Panc1 (cell line): Measurements from ENCODE around the gene CTDSP2. TPM values are rescaled to one million over a fixed set of nuclear protein-coding genes. Genes with fewer than 3 reads are reported as not detected.

Experiments used
- ATAC-seq: fragments of 200-7000 bp; cut with Tn5 transposase; 2 replicates; pipeline ENCODE4 v1.9.1; 2020; ENCODE audit warnings: mild to moderate bottlenecking, moderate library complexity
- BruUV-seq: library from RNA; stranded (reverse); fragments of 400-500 nt; replicated peaks from 2 replicates; lab custom pipeline; 2021; lab: Mats Ljungman, UMichigan
- CTCF ChIA-PET: fragments of 300-600 bp; sonication (Branson Sonifier 250); formaldehyde crosslinking; loops from one replicate; lab custom pipeline; 2022; ENCODE audit warnings: antibody characterized with exemption; lab: Charles Lee
- POLR2A ChIA-PET: fragments of 300-600 bp; sonication (Branson Sonifier 250); formaldehyde crosslinking; loops from one replicate; lab custom pipeline; 2022; ENCODE audit warnings: antibody characterized with exemption; lab: Charles Lee
- DNase-seq: peaks from one replicate; pipeline ENCODE4 v3.0.0-alpha.2; 2010; ENCODE audit warnings: low read depth, low spot score
- H3K27ac ChIP-seq: 2 replicates; pipeline ENCODE4 v1.5.1; 2011; ENCODE audit warnings: mild to moderate bottlenecking, low read length, inconsistent platforms
- H3K27me3 ChIP-seq: fragments of 200-500 bp; sonication (Bioruptor generic); 2 replicates; pipeline ENCODE4 v1.6.0; 2014; ENCODE audit warnings: low read length, inconsistent platforms; ENCODE audit not compliant: control insufficient read depth, insufficient read depth
- H3K36me3 ChIP-seq: fragments of 200-500 bp; sonication (Bioruptor generic); 2 replicates; pipeline ENCODE4 v1.5.1; 2014; ENCODE audit warnings: inconsistent platforms, mild to moderate bottlenecking, low read length, moderate library complexity; ENCODE audit not compliant: control insufficient read depth, insufficient read depth
- H3K4me1 ChIP-seq: 2 replicates; pipeline ENCODE4 v1.5.1; 2011; ENCODE audit warnings: inconsistent platforms, mild to moderate bottlenecking, low read length, moderate library complexity; ENCODE audit not compliant: control insufficient read depth, insufficient read depth
- H3K4me3 ChIP-seq, 2 experiments: 2 replicates each; pipeline ENCODE4 v1.5.1; 2011 to 2012; ENCODE audit warnings: low read depth in 2 of 2, low read length in 2 of 2, mild to moderate bottlenecking in 2 of 2, inconsistent platforms in 1 of 2, moderate library complexity in 1 of 2
- H3K9me3 ChIP-seq: fragments of 200-500 bp; sonication (Bioruptor generic); 2 replicates; pipeline ENCODE4 v1.5.1; 2014; ENCODE audit warnings: low read depth, mild to moderate bottlenecking, inconsistent platforms, low read length, moderate library complexity; ENCODE audit not compliant: control insufficient read depth, insufficient read depth
- CTCF ChIP-seq: fragments of 450-650 bp; IDR thresholded peaks from 2 replicates; pipeline ENCODE4 v1.5.1; 2017; ENCODE audit warnings: mild to moderate bottlenecking
- POLR2AphosphoS5 ChIP-seq: IDR thresholded peaks from 2 replicates; pipeline ENCODE4 v1.6.1; 2012; ENCODE audit warnings: mild to moderate bottlenecking, low read depth, low read length, moderate library complexity
- REST ChIP-seq, 2 experiments: IDR thresholded peaks; 2 replicates each; pipeline ENCODE4 v1.6.1; 2011 to 2012; ENCODE audit warnings: low read depth in 2 of 2, control low read depth in 1 of 2, low read length in 1 of 2, mild to moderate bottlenecking in 1 of 2, moderate library complexity in 1 of 2; ENCODE audit not compliant: insufficient read depth in 1 of 2
- SIN3A ChIP-seq: IDR thresholded peaks from 2 replicates; pipeline ENCODE4 v1.6.1; 2012; ENCODE audit warnings: low read depth, mild to moderate bottlenecking, low read length, moderate library complexity, borderline replicate concordance; ENCODE audit not compliant: insufficient read depth
- TCF7L2 ChIP-seq: IDR thresholded peaks from 2 replicates; pipeline ENCODE4 v1.6.1; 2011; ENCODE audit warnings: mild to moderate bottlenecking, low read depth, low read length, inconsistent platforms
- in situ Hi-C: cut with HindIII; loops from 2 replicates; pipeline ENCODE4 v1.10.0; 2016; ENCODE audit warnings: low sequenced_read_pairs, low pct_unique_long_range_greater_than_20kb
- intact Hi-C: fragments of 100-400 bp; cut with micrococcal nuclease; formaldehyde crosslinking; loops from one replicate; pipeline ENCODE4 v1.10.0; 2022; ENCODE audit not compliant: unreplicated experiment
- total RNA-seq: library from RNA; stranded (reverse); gene quantifications from one replicate; pipeline ENCODE4 v1.2.1, GENCODE V29; 2021; ENCODE audit not compliant: unreplicated experiment

The CTDSP2 gene
- total RNA-seq, 1 experiment from 2014 or later = 120 TPM

- CTCF ChIA-PET = interaction anchor here (0.6 to 1.0 kb wide), 5 partner anchors 10 to 61 kb away, joined by 3 to 6 read pairs (median 3); partner anchors contain the start of gene CYP27B1
- Histone ChIP-seq H3K9me3 (no peaks in the 10 kb centered on the region), H3K36me3 (no peaks in the 10 kb centered on the region; the same call in none of the 2 replicates), H3K4me1 (peaks cover 4% of the 10 kb centered on the region), H3K4me3 (peak overlapping the region; percentile 76 to 83), H3K27ac (peak overlapping the region; percentile 84), H3K27me3 (no peaks in the 10 kb centered on the region)
- POLR2A ChIA-PET = no interaction called here
- no TSS peak for BruUV-seq
- intact Hi-C loops (no loop called here), in situ Hi-C loops (no loop called here)
- ATAC-seq = no peak
- TF ChIP-seq TCF7L2 (no peak), CTCF (no peak), POLR2AphosphoS5 (no peak), SIN3A (no peak), REST (IDR thresholded peaks at IDR 0.05; ENCODE audit: insufficient read depth in 1 of 2, low read depth in 2 of 2, low read length in 1 of 2) (no peak)
- DNase-seq = no peak
Measured at GRCh38 chr12:57783466-57783801, 63.1 kb downstream of the CTDSP2 start.

- DNase-seq = peak; percentile 81
- H3K4me3 ChIP-seq = peak within 1 kb of the TSS; percentile 76 to 83
- CTCF ChIA-PET = interaction anchor here (0.6 to 1.0 kb wide), 5 partner anchors 11 to 62 kb away, joined by 3 to 6 read pairs (median 3); partner anchors contain the start of gene CYP27B1
- TF ChIP-seq CTCF (peak; percentile 94), SIN3A (peak; percentile 92), REST (IDR thresholded peaks at IDR 0.05; ENCODE audit: insufficient read depth in 1 of 2, low read depth in 2 of 2, low read length in 1 of 2) (peak in 1 of 2 experiments; percentile 38; a peak in 1 of 4 replicates), POLR2AphosphoS5 (peak; percentile 96), TCF7L2 (peak; percentile 51; the same call in 1 of the 2 replicates)
- intact Hi-C loops (no loop called here), in situ Hi-C loops (no loop called here)
- H3K4me1 ChIP-seq = peaks cover 4% of the 10 kb centered on the region
- H3K9me3 ChIP-seq = no peaks in the 10 kb centered on the region
- no TSS peak for BruUV-seq
- H3K36me3 ChIP-seq = no peaks in the 10 kb centered on the region; the same call in none of the 2 replicates
- POLR2A ChIA-PET = no interaction called here
- peak; percentile 97 for ATAC-seq
- H3K27me3 ChIP-seq = no peaks in the 10 kb centered on the region
- H3K27ac ChIP-seq = peak within 1 kb of the TSS; percentile 84
Measured at GRCh38 chr12:57782608-57783465, 63.7 kb downstream of the CTDSP2 start, which contains the start of gene TSFM. Gene TSFM, plus strand, starts transcription at chr12:57782787. Its CDS starts 15 bp downstream, at chr12:57782802.
